H54 (cell line): ENCODE measurements around the gene NDUFC1.

Source experiments
- DNase-seq: peaks from one replicate; pipeline ENCODE4 v3.0.0; 2011; ENCODE audit warnings: low spot score, mixed read lengths; ENCODE audit not compliant: insufficient read length
- FAIRE-seq: peaks from 3 replicates; lab custom pipeline; 2011; peaks lifted over from hg19 to GRCh38; lab: Jason Lieb, UNC
- POLR2A ChIP-seq: IDR thresholded peaks from 2 replicates; pipeline ENCODE4 v1.6.1; 2011; ENCODE audit warnings: low read depth, mild to moderate bottlenecking, low read length

Gene NDUFC1

DNA sequence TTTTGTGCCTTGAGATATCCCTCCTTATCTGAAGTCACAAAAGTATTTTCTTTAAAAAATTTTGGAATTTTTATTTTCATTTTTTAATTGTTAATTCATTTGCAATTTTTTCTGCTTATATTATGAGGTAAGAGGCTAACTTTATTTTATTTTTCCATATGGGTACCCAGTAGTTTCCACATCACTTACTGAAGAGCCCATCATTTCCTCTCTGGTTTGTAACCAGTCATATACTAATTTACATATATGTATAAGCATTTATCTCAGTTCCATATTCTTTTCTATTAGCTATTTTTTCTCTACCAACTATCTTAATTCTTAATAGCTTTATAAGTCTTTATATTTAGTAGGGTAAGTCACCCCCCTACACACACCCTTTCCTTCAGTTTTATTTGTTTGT is 49.2 kb downstream of the NDUFC1 start:
- no peak for DNase-seq
- TF ChIP-seq POLR2A, result no peak
- no peak for FAIRE-seq

DNA sequence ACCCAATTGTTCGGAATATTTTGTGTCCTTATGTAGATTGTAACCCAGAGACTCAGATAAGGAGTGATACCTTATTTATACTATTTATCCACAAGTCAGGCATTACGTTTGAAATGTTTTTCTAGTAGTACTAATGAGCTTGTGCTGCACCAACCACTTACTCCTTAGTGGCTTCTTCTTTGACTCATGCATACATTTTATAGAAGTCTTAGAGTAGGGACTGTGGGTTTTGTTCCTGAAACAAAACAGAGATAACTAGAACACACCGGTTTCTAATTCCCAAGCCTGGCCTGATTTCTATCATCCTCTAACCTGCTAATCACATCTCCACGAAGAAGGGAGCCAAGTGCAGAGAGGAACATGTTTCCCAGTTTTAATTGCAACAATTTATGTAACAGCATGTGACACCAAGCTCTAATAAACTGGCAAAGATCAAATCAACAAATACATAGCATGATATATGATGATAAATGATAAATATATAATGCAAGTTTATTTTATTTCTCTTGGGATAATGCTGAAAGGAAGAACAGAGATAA is 54.5 kb downstream of the NDUFC1 start:
- no peak for TF ChIP-seq POLR2A
- no peak for DNase-seq
- no peak for FAIRE-seq

DNA sequence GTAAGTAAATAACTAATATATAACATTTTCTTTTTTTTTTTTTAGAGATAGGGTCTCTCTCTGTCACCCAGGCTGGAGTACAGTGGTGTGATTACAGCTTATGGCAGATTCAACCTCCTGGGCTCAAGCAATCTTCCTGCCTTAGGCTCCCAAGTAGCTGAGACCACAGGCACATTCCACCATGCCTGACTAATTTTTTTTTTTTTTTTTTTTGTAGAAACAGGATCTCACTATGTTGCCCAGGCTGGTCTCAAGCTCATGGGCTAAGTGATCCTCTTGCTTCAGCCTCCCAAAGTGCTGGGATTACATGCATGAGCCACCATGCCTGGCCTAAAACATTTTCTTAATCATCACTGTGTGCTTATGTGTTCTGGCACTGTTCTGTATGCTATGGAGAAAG is 55.0 kb downstream of the NDUFC1 start:
- DNase-seq, result no peak
- TF ChIP-seq POLR2A, result no peak
- no peak for FAIRE-seq

DNA sequence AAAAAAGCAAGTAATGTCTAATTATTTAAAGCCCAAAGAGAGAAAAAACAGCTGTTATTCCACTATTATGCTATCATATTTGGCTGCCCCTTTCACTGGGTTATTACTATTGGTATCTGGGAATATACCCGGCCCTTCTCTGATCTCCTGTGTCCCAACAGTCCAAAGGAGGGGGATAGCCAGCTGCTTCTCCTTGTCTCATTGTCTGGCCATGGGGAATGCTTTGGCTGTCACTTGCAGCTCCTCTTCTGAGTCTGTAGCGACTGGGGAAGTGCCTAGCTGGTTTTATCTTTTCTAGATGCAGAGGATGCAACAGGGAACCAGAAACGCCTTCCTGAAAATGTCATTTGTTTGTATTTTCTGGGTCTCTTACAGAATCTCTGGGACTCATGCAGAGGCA is 56.1 kb downstream of the NDUFC1 start:
- no peak for TF ChIP-seq POLR2A
- no peak for DNase-seq
- FAIRE-seq, result no peak

DNA sequence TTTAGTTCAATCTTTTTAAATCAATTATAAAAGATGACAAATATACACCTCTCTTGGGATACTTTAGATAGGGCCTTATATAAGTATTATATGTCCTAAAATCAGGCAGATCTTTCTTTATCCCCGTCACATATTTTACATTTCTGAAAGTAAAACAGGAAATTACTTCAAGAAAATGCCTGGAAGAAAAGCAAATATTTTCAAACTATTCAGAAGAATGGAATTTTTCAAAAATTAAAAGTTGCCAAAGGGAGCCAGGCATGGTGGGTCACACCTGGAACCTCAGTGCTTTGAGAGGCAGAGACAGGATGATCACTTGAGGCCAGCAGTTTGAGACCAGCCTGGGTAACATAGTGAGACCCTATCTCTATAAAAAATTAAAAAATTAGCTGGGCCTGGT is 56.7 kb downstream of the NDUFC1 start:
- TF ChIP-seq POLR2A, result no peak
- DNase-seq (no peak), FAIRE-seq (no peak)

DNA sequence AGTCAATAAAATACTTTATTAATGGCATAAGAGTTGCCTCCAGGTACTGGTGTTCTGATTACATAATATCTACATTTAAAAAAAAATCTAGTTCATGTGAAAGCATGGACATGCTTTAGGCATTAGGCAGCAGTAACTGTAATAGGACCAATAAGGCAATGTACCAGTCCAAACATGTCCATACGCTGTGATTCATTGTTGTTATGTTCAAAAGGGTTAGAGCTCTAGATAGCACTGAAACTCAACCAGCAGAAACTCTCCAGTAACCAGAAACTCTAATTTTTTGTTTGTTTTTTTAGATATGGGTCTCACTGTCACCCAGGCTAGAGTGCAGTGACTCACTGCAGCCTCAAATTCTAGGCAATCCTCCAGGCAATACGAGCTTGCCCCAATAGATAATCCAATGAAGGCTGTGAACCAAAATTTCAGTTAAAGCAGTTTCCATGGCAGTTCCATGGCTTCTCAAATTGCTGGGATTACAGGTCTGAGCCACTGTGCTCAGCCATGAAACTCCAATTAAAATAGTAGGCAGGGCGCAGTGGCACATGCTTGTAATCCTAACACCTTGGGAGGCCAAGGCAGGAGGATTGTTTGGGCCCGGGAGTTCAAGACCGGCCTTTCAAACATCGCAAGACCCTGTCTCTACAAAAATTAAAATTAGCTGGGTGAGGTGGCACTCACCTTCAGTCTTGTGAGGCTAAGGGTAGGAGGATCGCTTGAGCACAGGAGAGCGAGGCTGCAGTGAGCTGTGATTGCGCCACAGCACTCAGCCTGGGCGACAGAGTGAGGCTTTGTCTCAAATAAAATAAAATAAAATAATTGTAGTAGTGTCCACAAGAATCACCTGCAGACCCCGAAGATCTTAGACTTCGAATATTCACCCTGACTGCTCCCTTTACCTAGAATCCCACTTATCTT is 58.6 kb downstream of the NDUFC1 start:
- DNase-seq (peak; percentile 34), FAIRE-seq (peak; percentile 55)
- TF ChIP-seq POLR2A, result no peak

DNA sequence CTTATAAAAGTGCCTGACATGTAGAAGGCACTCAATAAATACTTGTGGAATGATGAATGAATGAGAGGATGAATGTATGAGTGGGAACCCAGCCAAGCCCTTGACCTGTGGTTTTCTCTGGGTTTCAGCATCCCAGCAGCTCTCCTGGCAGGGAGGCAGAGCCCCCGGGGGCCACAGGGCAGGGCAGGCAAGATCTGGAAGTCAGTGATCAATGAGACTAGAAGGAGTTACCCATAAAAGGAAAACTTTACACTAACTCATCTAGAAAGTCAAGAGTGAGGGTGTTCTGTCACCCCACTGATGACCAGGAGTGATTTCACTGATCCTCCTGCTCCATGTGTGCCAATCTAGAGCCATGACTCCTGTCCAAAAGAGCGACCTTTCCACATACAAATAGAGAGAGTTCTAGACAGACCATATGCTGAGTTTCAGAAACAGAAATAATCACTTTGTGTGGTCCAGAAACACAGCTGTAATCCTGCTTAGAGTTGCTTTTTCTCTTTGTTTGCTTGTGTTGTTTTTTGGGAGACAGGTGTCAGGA is 59.7 kb downstream of the NDUFC1 start:
- FAIRE-seq, result no peak
- no peak for DNase-seq

DNA sequence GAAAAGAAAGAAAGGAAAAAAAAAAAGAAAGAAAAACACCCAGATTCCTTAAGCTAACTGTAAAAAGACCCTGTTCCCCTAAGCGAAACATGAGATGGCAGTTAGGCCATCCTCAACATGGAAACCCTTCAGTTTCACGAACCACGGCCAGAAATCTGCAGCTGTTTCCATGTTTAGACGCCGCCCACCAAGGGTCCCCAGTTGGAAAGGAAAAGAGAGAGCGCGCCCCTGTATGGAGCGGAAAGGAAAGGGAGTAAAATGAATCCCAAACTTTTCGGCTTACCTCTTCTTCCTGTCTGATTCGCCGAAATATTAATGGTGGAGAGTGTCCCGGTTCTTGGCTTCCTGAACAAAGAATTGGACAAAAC is 60.5 kb downstream of the NDUFC1 start:
- no peak for FAIRE-seq
- TF ChIP-seq POLR2A, result no peak
- DNase-seq, result no peak

More for the DNA sequence above, 59.7 kb downstream of the NDUFC1 start:
- TF ChIP-seq POLR2A, result no peak

DNA sequence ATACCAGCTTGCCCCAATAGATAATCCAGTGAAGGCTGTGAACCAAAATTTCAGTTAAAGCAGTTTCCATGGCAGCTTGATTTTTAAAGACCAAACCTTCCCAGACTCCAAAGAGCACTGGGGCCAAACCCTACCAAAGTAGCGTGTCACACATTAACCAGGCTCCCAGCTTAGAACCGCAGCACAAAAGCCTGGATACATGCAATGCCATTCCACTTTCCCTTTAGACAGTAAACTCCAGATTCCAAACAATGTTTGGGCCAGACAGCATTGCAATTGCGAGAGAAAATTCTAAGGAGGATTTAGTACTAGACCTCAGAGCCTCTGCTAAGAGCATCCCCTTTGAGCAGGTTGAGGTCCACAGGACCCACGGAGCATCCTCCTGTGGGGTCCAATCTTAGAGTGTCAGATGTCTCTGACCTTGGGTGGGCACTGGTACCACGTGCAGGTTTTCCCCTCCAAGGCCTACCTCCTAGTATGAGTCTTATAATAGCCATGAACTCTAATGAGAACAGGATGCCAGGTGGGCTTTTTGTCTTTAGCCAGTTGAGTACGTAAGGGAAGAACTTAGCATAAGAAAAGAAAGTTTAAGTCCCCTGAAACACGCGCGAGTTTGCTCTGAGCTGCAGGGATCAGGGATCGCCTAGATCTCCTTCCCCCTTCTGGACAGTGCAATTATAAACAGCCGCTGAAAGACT is 61.0 kb downstream of the NDUFC1 start:
- TF ChIP-seq POLR2A, result no peak
- DNase-seq, result no peak
- FAIRE-seq, result no peak
